Thymus (tissue), 11 donors: Measurements from ENCODE around the gene THRSP. TPM values are rescaled to one million over a fixed set of nuclear protein-coding genes. Genes with fewer than 3 reads are reported as not detected.

Experiments used
- DNase-seq, 9 donors: peaks; one replicate each; pipeline ENCODE4 v3.0.0-alpha.2; 2013; ENCODE audit warnings: low spot score in 9 of 9, low read depth in 6 of 9, missing footprints in 1 of 9
- H3K27ac ChIP-seq, 2 donors: one replicate each; pipeline ENCODE4 v1.5.1; 2013; ENCODE audit warnings: control low read depth in 1 of 2, low read depth in 1 of 2, low read length in 1 of 2, mild to moderate bottlenecking in 1 of 2, moderate library complexity in 1 of 2
- H3K27me3 ChIP-seq, 2 donors: one replicate each; pipeline ENCODE4 v1.5.1; 2013; ENCODE audit warnings: low read length in 1 of 2; ENCODE audit not compliant: control insufficient read depth in 2 of 2, insufficient read depth in 1 of 2
- H3K36me3 ChIP-seq, 2 donors: one replicate each; pipeline ENCODE4 v1.5.1; 2013; ENCODE audit warnings: low read length in 1 of 2, mild to moderate bottlenecking in 1 of 2, moderate library complexity in 1 of 2; ENCODE audit not compliant: control insufficient read depth in 2 of 2, insufficient read depth in 2 of 2
- H3K4me1 ChIP-seq, 2 donors: one replicate each; pipeline ENCODE4 v1.5.1; 2013; ENCODE audit warnings: low read length in 2 of 2; ENCODE audit not compliant: control insufficient read depth in 2 of 2, insufficient read depth in 2 of 2
- H3K4me3 ChIP-seq, 2 donors: one replicate each; pipeline ENCODE4 v1.5.1; 2013; ENCODE audit warnings: low read length in 2 of 2, control low read depth in 1 of 2, mild to moderate bottlenecking in 1 of 2
- H3K9me3 ChIP-seq, 2 donors: one replicate each; pipeline ENCODE4 v1.5.1; 2013; ENCODE audit warnings: low read length in 1 of 2, mild to moderate bottlenecking in 1 of 2; ENCODE audit not compliant: control insufficient read depth in 2 of 2, insufficient read depth in 1 of 2
- whole genome bisulfite sequencing: extraction: QIAGEN DNeasy Blood & Tissue Kit; methylation state at CpG from one replicate; pipeline ENCODE4 v1.1.7; 2013; 5-methylcytosine and 5-hydroxymethylcytosine counted together
- polyA plus RNA-seq: library from polyadenylated mRNA; stranded (reverse); fragments of 200-250 nt; gene quantifications from one replicate; pipeline ENCODE4 v1.2.3, GENCODE V29; 2013
- total RNA-seq: library from RNA; stranded (reverse); fragments of 120-200 nt; gene quantifications from one replicate; pipeline ENCODE4 v1.2.4, GENCODE V29; 2013
- donor health status: healthy.

Gene THRSP
- total and polyA plus RNA-seq, 2 donors: 0.14 TPM; not detected in 1

DNA sequence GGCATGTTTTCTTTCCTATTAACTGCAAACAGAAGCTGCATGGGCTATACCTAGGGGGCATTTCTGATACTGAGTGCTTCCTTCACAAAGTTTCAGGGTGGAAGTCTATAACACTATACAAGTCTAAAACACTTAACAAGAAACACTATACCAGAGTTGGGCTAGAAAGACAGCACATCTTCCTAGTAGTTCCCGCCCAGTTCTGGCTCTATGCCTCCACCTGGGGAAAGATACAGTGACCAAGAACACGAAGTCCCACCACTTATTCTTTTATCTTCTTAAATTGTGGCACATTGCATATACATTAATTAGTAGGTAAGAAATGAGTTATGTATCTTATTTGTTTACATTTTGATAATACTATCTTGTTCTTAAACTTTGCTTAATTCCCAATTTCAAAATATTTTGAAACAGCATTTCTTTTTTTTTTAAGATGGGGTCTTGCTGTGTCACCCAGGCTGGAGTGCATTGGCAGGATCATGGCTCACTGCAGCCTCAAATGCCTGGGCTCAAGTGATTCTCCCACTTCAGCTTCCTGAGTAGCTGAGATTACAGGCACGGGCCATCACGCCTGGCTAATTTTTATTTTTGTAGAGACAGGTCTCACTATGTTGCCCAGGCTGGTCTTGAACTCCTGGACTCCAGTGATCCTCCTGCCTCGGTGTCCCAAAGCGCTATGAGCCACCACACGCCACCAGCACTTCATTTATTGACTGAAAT, 34.2 kb downstream of the THRSP start:
- H3K9me3 ChIP-seq: no peaks in the 10 kb centered on the region
- no peak for DNase-seq
- H3K36me3 ChIP-seq: peaks cover 10 to 14% of the 10 kb centered on the region in 2 donors
- 98% methylated on average over 7 of the region's 7 CpGs for WGBS
- H3K4me1 ChIP-seq: no peaks in the 10 kb centered on the region
- no peak overlapping the region for H3K4me3 ChIP-seq
- H3K27me3 ChIP-seq: no peaks in the 10 kb centered on the region
- H3K27ac ChIP-seq: no peak overlapping the region

DNA sequence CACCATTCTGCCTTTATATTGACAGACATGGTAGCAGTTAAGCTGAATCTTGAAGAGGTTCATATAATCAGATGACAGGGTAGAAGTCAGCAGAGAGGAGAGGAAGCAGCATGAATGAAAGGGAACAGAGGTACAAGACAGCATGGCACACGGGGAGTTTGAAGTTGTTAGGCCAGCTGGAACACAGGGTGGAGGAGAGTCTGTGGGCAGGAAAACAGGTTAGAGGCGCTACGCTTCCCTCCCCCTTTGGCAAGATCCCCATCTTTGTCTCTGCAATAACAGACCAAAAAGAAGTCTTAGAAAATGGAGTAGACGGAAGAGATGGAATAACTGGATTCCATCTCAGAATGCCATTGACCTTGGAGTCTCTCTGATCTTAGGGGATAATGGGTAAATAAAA, 36.0 kb downstream of the THRSP start:
- DNase-seq: no peak
- Histone ChIP-seq H3K9me3 (no peaks in the 10 kb centered on the region), H3K27me3 (no peaks in the 10 kb centered on the region), H3K4me1 (no peaks in the 10 kb centered on the region), H3K4me3 (no peak overlapping the region), H3K36me3 (peaks cover 10 to 15% of the 10 kb centered on the region in 2 donors), H3K27ac (no peak overlapping the region)
- 97% methylated on average over 4 of the region's 4 CpGs for WGBS

- Histone ChIP-seq H3K4me3 (no peak overlapping the region), H3K27me3 (no peaks in the 10 kb centered on the region), H3K27ac (no peak overlapping the region), H3K9me3 (no peaks in the 10 kb centered on the region), H3K36me3 (peaks cover 10 to 15% of the 10 kb centered on the region in 2 donors), H3K4me1 (no peaks in the 10 kb centered on the region)
- 79% methylated on average over 5 of the region's 5 CpGs for WGBS
- no peak for DNase-seq
These were observed 36.6 kb downstream of the THRSP start for GRCh38 chr11:78100261-78100660.

GRCh38 chr11:78100676-78101472, 37.2 kb downstream of the THRSP start:
- DNase-seq: no peak
- H3K36me3 ChIP-seq: peaks cover 10 to 15% of the 10 kb centered on the region in 2 donors
- WGBS: 97% methylated on average over 2 of the region's 2 CpGs

DNA sequence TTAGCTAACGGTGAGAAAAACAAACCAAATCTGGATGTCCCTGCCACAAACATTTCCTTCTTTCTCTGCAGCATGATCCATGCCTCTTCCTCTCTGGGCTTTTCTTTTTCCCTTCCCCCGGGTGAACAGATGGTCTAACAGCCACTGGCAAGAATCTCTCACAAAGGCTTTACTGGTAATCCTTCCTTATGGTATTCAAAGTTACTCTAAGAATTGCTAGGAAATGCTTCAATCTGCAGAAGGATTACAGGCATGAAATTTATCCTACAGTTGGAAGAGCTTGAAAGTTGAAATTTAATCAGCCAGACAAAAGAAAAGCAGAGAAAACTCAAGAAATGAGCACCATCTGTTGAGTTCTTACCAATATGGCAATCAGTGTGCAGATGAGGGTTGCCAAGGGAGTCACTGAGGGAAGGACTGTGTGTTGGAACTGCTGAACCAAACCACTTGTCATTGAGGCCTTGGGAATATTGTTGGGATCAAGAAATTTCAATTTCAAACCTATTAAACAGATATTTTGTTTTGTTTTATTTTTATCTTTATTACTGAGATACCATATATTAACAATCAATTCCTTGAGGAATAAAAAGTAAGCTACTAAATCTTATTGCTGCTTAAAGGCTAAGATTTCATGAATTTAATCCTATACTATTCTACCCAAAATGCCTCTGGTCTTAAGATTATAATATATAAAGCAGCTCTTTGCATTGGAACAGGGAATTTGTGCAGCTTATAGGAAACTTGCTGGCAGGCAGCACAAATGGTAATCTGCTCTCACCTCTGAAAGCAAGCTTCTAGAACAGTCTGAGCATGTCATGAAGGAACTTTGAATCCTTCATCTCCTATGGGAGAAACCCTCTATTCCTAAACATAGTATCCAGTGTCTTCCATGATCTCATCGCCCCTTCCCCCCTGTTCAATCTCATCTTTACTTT, 45.7 kb downstream of the THRSP start:
- H3K27me3 ChIP-seq: no peaks in the 10 kb centered on the region
- H3K4me1 ChIP-seq: no peaks in the 10 kb centered on the region
- no peak overlapping the region for H3K4me3 ChIP-seq
- 88% methylated on average over 3 of the region's 3 CpGs for WGBS
- H3K36me3 ChIP-seq: peaks cover 10 to 45% of the 10 kb centered on the region in 2 donors
- H3K9me3 ChIP-seq: no peaks in the 10 kb centered on the region
- H3K27ac ChIP-seq: no peak overlapping the region
- DNase-seq: no peak

More at GRCh38 chr11:78100676-78101472, 37.2 kb downstream of the THRSP start:
- H3K4me3 ChIP-seq: no peak overlapping the region
- H3K27me3 ChIP-seq: no peaks in the 10 kb centered on the region
- H3K9me3 ChIP-seq: no peaks in the 10 kb centered on the region
- H3K27ac ChIP-seq: no peak overlapping the region
- no peaks in the 10 kb centered on the region for H3K4me1 ChIP-seq

DNA sequence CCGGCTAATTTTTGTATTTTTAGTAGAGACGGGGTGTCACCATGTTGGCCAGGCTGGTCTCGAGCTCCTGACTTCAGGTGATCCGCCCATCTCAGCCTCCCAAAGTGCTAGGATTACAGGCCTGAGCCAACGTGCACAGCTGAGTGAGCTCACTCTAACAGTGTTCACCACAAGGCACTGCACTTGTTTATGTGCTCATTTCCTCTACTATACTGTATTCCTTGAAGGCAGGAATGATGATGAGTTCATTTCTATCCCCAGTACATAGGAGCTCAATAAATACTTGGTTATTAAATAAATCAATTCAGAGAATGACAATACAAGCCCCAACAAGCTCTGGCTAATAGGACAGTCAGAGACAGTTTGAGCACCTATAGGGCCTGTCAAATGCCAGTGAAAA, 46.7 kb downstream of the THRSP start:
- no peak for DNase-seq
- Histone ChIP-seq H3K4me3 (no peak overlapping the region), H3K27me3 (no peaks in the 10 kb centered on the region), H3K27ac (no peak overlapping the region), H3K36me3 (peaks cover 10 to 43% of the 10 kb centered on the region in 2 donors), H3K9me3 (no peaks in the 10 kb centered on the region), H3K4me1 (no peaks in the 10 kb centered on the region)
- WGBS: 95% methylated on average over 5 of the region's 5 CpGs

- Histone ChIP-seq H3K36me3 (peaks cover 10 to 43% of the 10 kb centered on the region in 2 donors), H3K27ac (no peak overlapping the region), H3K4me3 (no peak overlapping the region), H3K27me3 (no peaks in the 10 kb centered on the region), H3K4me1 (no peaks in the 10 kb centered on the region), H3K9me3 (no peaks in the 10 kb centered on the region)
- WGBS: over 99% methylated on average over 2 of the region's 2 CpGs
- DNase-seq: no peak
These were observed 47.2 kb downstream of the THRSP start for GRCh38 chr11:78110830-78111229.

- no peak overlapping the region for H3K4me3 ChIP-seq
- peaks cover 10 to 43% of the 10 kb centered on the region in 2 donors for H3K36me3 ChIP-seq
- WGBS: 99% methylated on average over 2 of the region's 2 CpGs
These were observed 47.6 kb downstream of the THRSP start for GRCh38 chr11:78111298-78111697.

More at GRCh38 chr11:78111298-78111697, 47.6 kb downstream of the THRSP start:
- Histone ChIP-seq H3K4me1 (no peaks in the 10 kb centered on the region), H3K9me3 (no peaks in the 10 kb centered on the region), H3K27me3 (no peaks in the 10 kb centered on the region), H3K27ac (no peak overlapping the region)
- DNase-seq: no peak
